ENCODE data around the gene KCNG2. TPM values are rescaled to one million over a fixed set of nuclear protein-coding genes. Genes with fewer than 3 reads are reported as not detected.

The KCNG2 gene
- total RNA-seq, 1 donor from 2014 or later: under 0.01 TPM

DNA sequence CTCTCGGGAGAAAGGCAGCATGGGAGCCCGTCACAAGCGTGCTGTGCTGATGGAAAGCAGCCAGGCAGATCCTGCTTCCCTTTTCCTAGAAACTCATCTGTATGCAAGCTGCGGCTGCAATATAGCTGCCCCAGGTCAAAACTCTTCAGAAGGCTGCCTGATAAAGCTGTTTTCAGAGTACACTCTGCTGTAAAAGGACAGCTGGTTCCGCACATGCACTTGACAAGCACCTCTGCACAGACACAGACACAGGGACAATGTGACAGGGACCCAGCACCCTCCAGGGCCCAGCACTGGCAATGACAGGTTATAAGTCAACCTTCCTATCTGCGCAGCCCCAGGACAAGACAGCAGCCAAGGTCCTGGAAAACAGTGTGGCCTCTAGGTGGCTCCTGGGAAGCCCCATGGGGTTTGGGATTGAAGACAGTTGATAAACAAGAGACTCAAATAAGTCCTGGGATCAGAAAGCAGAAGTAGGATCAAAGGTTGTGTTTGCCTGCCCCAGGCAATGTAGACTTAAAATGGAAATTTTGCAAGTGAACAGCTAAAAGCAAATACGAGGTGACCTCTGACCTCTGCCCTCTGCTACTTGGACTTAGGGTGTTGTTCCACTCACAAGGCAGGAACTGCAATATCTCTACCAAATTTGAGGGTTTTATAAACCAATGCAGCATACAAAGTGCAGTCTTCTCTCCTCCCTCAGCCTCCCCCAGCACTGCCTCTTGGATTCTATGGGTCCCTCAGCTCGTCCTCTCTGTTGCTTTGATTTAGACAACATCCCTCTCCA lies 136.8 kb downstream of the KCNG2 start:
- DNase-seq (ENCODE audit: low spot score in 2 of 2) (no peak), FAIRE-seq (no peak)

- no peak for FAIRE-seq
Measured at GRCh38 chr18:79935098-79935480, 137.4 kb downstream of the KCNG2 start.

GRCh38 chr18:79935499-79935898 lies 137.8 kb downstream of the KCNG2 start:
- FAIRE-seq (no peak), DNase-seq (ENCODE audit: low spot score in 2 of 2) (no peak)

More at GRCh38 chr18:79935098-79935480, 137.4 kb downstream of the KCNG2 start:
- no peak for DNase-seq (ENCODE audit: low spot score in 2 of 2)

DNA sequence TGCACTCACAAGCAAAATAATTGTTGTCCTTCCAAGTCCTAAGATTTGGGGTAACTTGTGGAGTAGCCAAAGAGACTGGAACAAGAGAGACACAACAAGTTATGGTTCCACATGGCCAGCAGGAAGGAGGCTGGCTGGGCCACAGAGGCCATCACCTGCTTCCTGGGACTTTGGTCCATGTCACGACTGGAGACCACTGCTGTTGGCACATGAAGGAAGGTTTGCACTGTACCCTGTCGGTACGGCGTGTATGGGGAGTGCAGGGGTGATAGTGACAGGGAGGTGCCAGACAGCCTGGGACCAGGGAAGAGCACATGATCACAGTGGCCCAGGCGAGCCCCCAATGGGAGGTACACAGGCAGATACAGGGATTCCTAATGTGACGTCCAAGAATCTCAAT lies 138.2 kb downstream of the KCNG2 start:
- FAIRE-seq: no peak
- no peak for DNase-seq (ENCODE audit: low spot score in 2 of 2)

GRCh38 chr18:79936641-79937040 lies 138.9 kb downstream of the KCNG2 start:
- DNase-seq (ENCODE audit: low spot score in 2 of 2) (no peak), FAIRE-seq (no peak)

- FAIRE-seq: no peak
- no peak for DNase-seq (ENCODE audit: low spot score in 2 of 2)
Measured at GRCh38 chr18:79937103-79937860, 139.5 kb downstream of the KCNG2 start.

GRCh38 chr18:79938196-79938595 lies 140.5 kb downstream of the KCNG2 start:
- no peak for FAIRE-seq
- DNase-seq (ENCODE audit: low spot score in 2 of 2): no peak

- DNase-seq (ENCODE audit: low spot score in 2 of 2): no peak
- no peak for FAIRE-seq
Measured at GRCh38 chr18:79939096-79939495, 141.4 kb downstream of the KCNG2 start.

GRCh38 chr18:79940126-79940813 lies 142.5 kb downstream of the KCNG2 start:
- FAIRE-seq (no peak), DNase-seq (ENCODE audit: low spot score in 2 of 2) (no peak)

DNA sequence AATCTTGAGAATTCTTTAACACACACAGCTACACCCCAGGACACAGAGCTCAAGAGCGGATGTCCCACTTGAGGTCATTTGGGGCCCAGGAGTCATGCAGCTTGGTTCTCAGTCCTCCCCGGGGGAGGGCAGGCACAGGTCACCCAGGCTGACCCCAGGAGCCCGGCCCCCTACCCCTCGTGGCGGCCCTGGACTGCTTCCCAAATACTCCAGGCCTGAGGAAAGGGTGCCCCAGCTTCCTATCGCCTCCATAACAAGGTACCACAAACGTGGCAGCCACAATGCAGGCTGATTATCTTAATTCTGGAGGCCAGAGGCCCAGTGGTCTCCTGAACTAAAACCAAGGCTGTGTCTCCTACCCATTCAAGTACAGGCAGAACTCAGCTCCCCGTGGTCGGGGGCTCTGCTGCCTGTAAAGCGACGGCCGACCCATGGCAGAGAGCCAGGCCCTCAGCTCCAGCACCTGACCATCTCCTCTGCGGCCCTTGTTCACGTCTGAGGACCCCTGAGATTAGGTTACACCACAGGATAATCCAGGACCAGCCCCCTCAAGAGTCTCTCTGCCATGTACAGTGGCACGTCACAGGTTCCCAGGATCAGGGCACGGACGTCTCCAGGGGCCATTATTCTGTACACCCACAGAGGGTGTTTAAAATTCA lies 143.2 kb downstream of the KCNG2 start:
- DNase-seq (ENCODE audit: low spot score in 2 of 2) (no peak), FAIRE-seq (no peak)

- no peak for FAIRE-seq
- no peak for DNase-seq (ENCODE audit: low spot score in 2 of 2)
Measured at GRCh38 chr18:79941473-79942119, 143.9 kb downstream of the KCNG2 start.

- DNase-seq (ENCODE audit: low spot score in 2 of 2): no peak
- FAIRE-seq: no peak
Measured at GRCh38 chr18:79942211-79942610, 144.5 kb downstream of the KCNG2 start.

GRCh38 chr18:79942786-79943607 lies 145.3 kb downstream of the KCNG2 start:
- no peak for DNase-seq (ENCODE audit: low spot score in 2 of 2)
- FAIRE-seq: no peak

GRCh38 chr18:79943608-79944125 lies 145.9 kb downstream of the KCNG2 start:
- DNase-seq (ENCODE audit: low spot score in 2 of 2) (no peak), FAIRE-seq (no peak)

DNA sequence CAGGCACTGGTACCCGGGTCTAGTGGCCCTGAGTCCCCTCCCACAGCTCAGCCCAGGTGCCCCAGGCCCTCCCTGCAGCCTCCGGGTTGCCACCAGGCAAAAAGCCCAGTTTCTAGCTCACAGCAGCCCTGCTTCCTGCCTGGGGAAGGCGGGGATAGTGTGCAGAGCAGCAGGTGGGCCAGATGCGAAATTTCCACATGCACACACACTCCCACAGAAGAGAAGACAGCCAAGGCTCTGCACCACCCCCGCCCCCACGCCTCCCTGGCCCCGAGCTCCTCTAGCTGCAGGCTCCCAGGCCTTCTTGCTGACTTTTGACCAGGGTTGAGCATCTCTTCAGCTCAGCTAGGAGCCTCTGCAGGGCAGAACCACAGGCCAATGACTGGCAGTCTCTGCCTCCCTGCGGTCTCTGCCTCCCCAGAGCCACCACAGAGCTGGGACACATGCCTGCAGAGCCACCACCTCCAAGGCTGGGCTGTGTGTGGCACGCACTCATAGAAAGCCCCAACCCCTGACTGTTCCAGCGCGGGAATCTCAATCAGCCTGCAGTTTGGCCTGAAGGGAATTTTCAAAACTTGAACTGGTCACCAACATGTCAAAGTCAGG lies 146.5 kb downstream of the KCNG2 start:
- DNase-seq (ENCODE audit: low spot score in 2 of 2) (peak in 1 of 2 donors; percentile 50), FAIRE-seq (no peak)

GRCh38 chr18:79944746-79945117 lies 147.0 kb downstream of the KCNG2 start:
- no peak for FAIRE-seq

DNA sequence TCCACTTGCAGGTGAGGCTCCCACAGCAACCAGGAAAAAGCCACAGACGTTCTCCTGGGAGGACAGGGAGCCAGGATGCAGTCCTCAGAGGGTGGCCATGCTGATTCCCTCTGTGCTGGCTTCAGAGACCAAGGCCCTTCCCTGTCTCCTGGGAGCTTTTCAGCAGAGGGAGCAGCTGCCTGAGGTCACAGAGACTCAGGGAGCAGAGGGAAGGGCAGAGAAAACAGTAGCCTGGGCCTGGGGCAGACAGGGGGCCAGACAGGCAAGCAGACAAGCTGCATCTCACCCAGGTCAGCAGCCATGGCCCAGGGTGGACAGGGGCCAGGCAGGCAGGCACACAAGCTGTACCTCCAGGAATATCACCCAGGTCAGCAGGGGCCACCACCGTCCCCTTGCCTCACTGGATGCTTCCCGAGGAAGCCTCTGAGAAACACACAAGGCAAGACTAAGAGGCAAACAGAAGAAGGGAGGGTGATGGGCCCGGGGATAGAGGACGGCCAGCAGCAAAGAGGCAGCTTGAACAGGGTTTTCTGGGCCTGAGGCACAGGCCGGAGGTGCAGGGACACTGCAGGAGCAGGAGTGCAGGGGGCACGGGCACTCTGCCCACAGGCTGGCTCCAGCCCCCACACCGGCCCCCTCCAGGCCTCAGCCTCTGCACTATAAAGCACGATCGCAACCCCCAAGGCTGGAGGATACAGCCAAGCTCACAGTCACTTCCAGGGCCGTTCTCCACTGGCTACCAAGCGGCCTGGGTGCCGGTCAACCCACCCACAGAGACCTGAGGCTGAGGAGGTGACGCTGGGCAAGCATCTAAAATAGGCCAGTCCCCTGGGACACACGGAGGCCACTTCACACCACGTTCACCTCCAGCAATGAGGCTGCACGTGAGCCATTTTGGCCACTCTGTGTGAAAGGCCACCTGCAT lies 147.6 kb downstream of the KCNG2 start:
- no peak for FAIRE-seq
- no peak for DNase-seq (ENCODE audit: low spot score in 2 of 2)

More at GRCh38 chr18:79944746-79945117, 147.0 kb downstream of the KCNG2 start:
- no peak for DNase-seq (ENCODE audit: low spot score in 2 of 2)

Data from frontal cortex (tissue), 4 donors.